C4-2B (cell line): ENCODE data around the gene UTS2B.

Experiments
- CTCF ChIP-seq: fragments of 450-650 bp; conservative IDR thresholded peaks from 2 replicates; pipeline ENCODE4 v1.5.1; 2017; ENCODE audit warnings: mild to moderate bottlenecking
- ZFX ChIP-seq: fragments of 450-650 bp; IDR thresholded peaks from 2 replicates; pipeline ENCODE4 v1.6.1; 2017

- TF ChIP-seq CTCF (no peak), ZFX (no peak)
Observed at GRCh38 chr3:191269289-191270085, 60.8 kb downstream of the UTS2B start.
